Lower lobe of right lung (tissue), 2 donors: ENCODE measurements around the gene ZBED4. TPM values are rescaled to one million over a fixed set of nuclear protein-coding genes. Genes with fewer than 3 reads are reported as not detected.

Source experiments
- ATAC-seq, 2 donors: fragments of 200-7000 bp; cut with Tn5 transposase; one replicate each; pipeline ENCODE4 v1.9.1; 2020 to 2022; ENCODE audit warnings: mild to moderate bottlenecking in 2 of 2, moderate library complexity in 2 of 2
- DNase-seq: peaks from one replicate; pipeline ENCODE4 v3.0.0-alpha.2; 2020
- H3K27ac ChIP-seq: fragments of 200-600 bp; one replicate; pipeline ENCODE4 v1.8.0; 2022
- H3K27me3 ChIP-seq: fragments of 200-600 bp; one replicate; pipeline ENCODE4 v1.8.0; 2022; ENCODE audit warnings: low read depth
- H3K36me3 ChIP-seq: fragments of 200-600 bp; one replicate; pipeline ENCODE4 v1.8.0; 2022; ENCODE audit warnings: mild to moderate bottlenecking
- H3K4me1 ChIP-seq: fragments of 200-600 bp; one replicate; pipeline ENCODE4 v1.8.0; 2022
- H3K4me3 ChIP-seq: fragments of 200-600 bp; one replicate; pipeline ENCODE4 v1.8.0; 2022; ENCODE audit warnings: mild to moderate bottlenecking
- H3K9me3 ChIP-seq: fragments of 200-600 bp; one replicate; pipeline ENCODE4 v1.8.0; 2022
- CTCF ChIP-seq: fragments of 200-600 bp; IDR thresholded peaks from one replicate; pipeline ENCODE4 v1.8.0; 2022; ENCODE audit warnings: antibody characterized with exemption, mild to moderate bottlenecking
- intact Hi-C: fragments of 100-400 bp; cut with DNase I; formaldehyde crosslinking; loops from one replicate; pipeline ENCODE4 v1.11.0; 2022
- total RNA-seq: library from RNA; stranded (reverse); fragmentation: NEBNext Ultra II Directional; extraction: Animal tissue kit (Norgen Biotek cat#: 25700); gene quantifications from one replicate; pipeline ENCODE4 v1.2.1, GENCODE V29; 2021
- donor health status: DM: no; HTN: yes; CAD: no; lungs with severe emphysema.

Gene ZBED4
- total RNA-seq, 1 donor from 2014 or later, result 12.7 TPM

- DNase-seq (no peak), ATAC-seq (no peak)
- intact Hi-C loops, result no loop called here
- Histone ChIP-seq H3K4me1 (peaks cover 10% of the 10 kb centered on the region), H3K9me3 (peaks cover 19% of the 10 kb centered on the region), H3K36me3 (no peaks in the 10 kb centered on the region), H3K4me3 (no peak overlapping the region), H3K27me3 (no peaks in the 10 kb centered on the region), H3K27ac (no peak overlapping the region)
- no peak for TF ChIP-seq CTCF
Measured at GRCh38 chr22:49863931-49864330, 10.3 kb downstream of the ZBED4 start.

GRCh38 chr22:49865156-49865555 is 11.5 kb downstream of the ZBED4 start:
- H3K27me3 ChIP-seq, result no peaks in the 10 kb centered on the region
- intact Hi-C loops, result no loop called here
- no peak overlapping the region for H3K4me3 ChIP-seq
- no peak for TF ChIP-seq CTCF
- H3K4me1 ChIP-seq, result peaks cover 10% of the 10 kb centered on the region
- no peak for ATAC-seq
- no peak for DNase-seq
- no peaks in the 10 kb centered on the region for H3K36me3 ChIP-seq
- H3K9me3 ChIP-seq, result peaks cover 25% of the 10 kb centered on the region
- no peak overlapping the region for H3K27ac ChIP-seq

GRCh38 chr22:49866134-49866533 is 12.5 kb downstream of the ZBED4 start:
- no peaks in the 10 kb centered on the region for H3K27me3 ChIP-seq
- intact Hi-C loops, result no loop called here
- no peak overlapping the region for H3K4me3 ChIP-seq
- H3K9me3 ChIP-seq, result peaks cover 25% of the 10 kb centered on the region
- H3K27ac ChIP-seq, result no peak overlapping the region
- no peak for TF ChIP-seq CTCF
- no peak for DNase-seq
- no peaks in the 10 kb centered on the region for H3K36me3 ChIP-seq
- peaks cover 10% of the 10 kb centered on the region for H3K4me1 ChIP-seq
- no peak for ATAC-seq

- Histone ChIP-seq H3K4me1 (peaks cover 10% of the 10 kb centered on the region), H3K4me3 (no peak overlapping the region), H3K27ac (no peak overlapping the region), H3K27me3 (no peaks in the 10 kb centered on the region), H3K9me3 (peaks cover 25% of the 10 kb centered on the region), H3K36me3 (no peaks in the 10 kb centered on the region)
- DNase-seq (no peak), ATAC-seq (no peak)
- intact Hi-C loops, result no loop called here
- no peak for TF ChIP-seq CTCF
Measured at GRCh38 chr22:49866646-49867045, 13.0 kb downstream of the ZBED4 start.

- Histone ChIP-seq H3K27ac (no peak overlapping the region), H3K36me3 (no peaks in the 10 kb centered on the region), H3K4me3 (no peak overlapping the region), H3K9me3 (peaks cover 25% of the 10 kb centered on the region), H3K27me3 (no peaks in the 10 kb centered on the region), H3K4me1 (peaks cover 1% of the 10 kb centered on the region)
- DNase-seq, result no peak
- TF ChIP-seq CTCF, result no peak
- intact Hi-C loops, result no loop called here
- peak; percentile 59 to 63 for ATAC-seq
Measured at GRCh38 chr22:49867303-49868265, 13.9 kb downstream of the ZBED4 start.
